Panc1 (cell line): ENCODE results near the gene ZNF470. TPM values are rescaled to one million over a fixed set of nuclear protein-coding genes. Genes with fewer than 3 reads are reported as not detected.

Experiments
- ATAC-seq: fragments of 200-7000 bp; cut with Tn5 transposase; 2 replicates; pipeline ENCODE4 v1.9.1; 2020; ENCODE audit warnings: mild to moderate bottlenecking, moderate library complexity
- BruUV-seq: library from RNA; stranded (reverse); fragments of 400-500 nt; replicated peaks from 2 replicates; lab custom pipeline; 2021; lab: Mats Ljungman, UMichigan
- CTCF ChIA-PET: fragments of 300-600 bp; sonication (Branson Sonifier 250); formaldehyde crosslinking; loops from one replicate; lab custom pipeline; 2022; ENCODE audit warnings: antibody characterized with exemption; lab: Charles Lee
- POLR2A ChIA-PET: fragments of 300-600 bp; sonication (Branson Sonifier 250); formaldehyde crosslinking; loops from one replicate; lab custom pipeline; 2022; ENCODE audit warnings: antibody characterized with exemption; lab: Charles Lee
- DNase-seq: peaks from one replicate; pipeline ENCODE4 v3.0.0-alpha.2; 2010; ENCODE audit warnings: low read depth, low spot score
- H3K27ac ChIP-seq: 2 replicates; pipeline ENCODE4 v1.5.1; 2011; ENCODE audit warnings: mild to moderate bottlenecking, low read length, inconsistent platforms
- H3K27me3 ChIP-seq: fragments of 200-500 bp; sonication (Bioruptor generic); 2 replicates; pipeline ENCODE4 v1.6.0; 2014; ENCODE audit warnings: low read length, inconsistent platforms; ENCODE audit not compliant: control insufficient read depth, insufficient read depth
- H3K36me3 ChIP-seq: fragments of 200-500 bp; sonication (Bioruptor generic); 2 replicates; pipeline ENCODE4 v1.5.1; 2014; ENCODE audit warnings: inconsistent platforms, mild to moderate bottlenecking, low read length, moderate library complexity; ENCODE audit not compliant: control insufficient read depth, insufficient read depth
- H3K4me1 ChIP-seq: 2 replicates; pipeline ENCODE4 v1.5.1; 2011; ENCODE audit warnings: inconsistent platforms, mild to moderate bottlenecking, low read length, moderate library complexity; ENCODE audit not compliant: control insufficient read depth, insufficient read depth
- H3K4me3 ChIP-seq, 2 experiments: 2 replicates each; pipeline ENCODE4 v1.5.1; 2011 to 2012; ENCODE audit warnings: low read depth in 2 of 2, low read length in 2 of 2, mild to moderate bottlenecking in 2 of 2, inconsistent platforms in 1 of 2, moderate library complexity in 1 of 2
- H3K9me3 ChIP-seq: fragments of 200-500 bp; sonication (Bioruptor generic); 2 replicates; pipeline ENCODE4 v1.5.1; 2014; ENCODE audit warnings: low read depth, mild to moderate bottlenecking, inconsistent platforms, low read length, moderate library complexity; ENCODE audit not compliant: control insufficient read depth, insufficient read depth
- POLR2AphosphoS5 ChIP-seq: IDR thresholded peaks from 2 replicates; pipeline ENCODE4 v1.6.1; 2012; ENCODE audit warnings: mild to moderate bottlenecking, low read depth, low read length, moderate library complexity
- SIN3A ChIP-seq: IDR thresholded peaks from 2 replicates; pipeline ENCODE4 v1.6.1; 2012; ENCODE audit warnings: low read depth, mild to moderate bottlenecking, low read length, moderate library complexity, borderline replicate concordance; ENCODE audit not compliant: insufficient read depth
- TCF7L2 ChIP-seq: IDR thresholded peaks from 2 replicates; pipeline ENCODE4 v1.6.1; 2011; ENCODE audit warnings: mild to moderate bottlenecking, low read depth, low read length, inconsistent platforms
- in situ Hi-C: cut with HindIII; loops from 2 replicates; pipeline ENCODE4 v1.10.0; 2016; ENCODE audit warnings: low sequenced_read_pairs, low pct_unique_long_range_greater_than_20kb
- intact Hi-C: fragments of 100-400 bp; cut with micrococcal nuclease; formaldehyde crosslinking; loops from one replicate; pipeline ENCODE4 v1.10.0; 2022; ENCODE audit not compliant: unreplicated experiment
- total RNA-seq: library from RNA; stranded (reverse); gene quantifications from one replicate; pipeline ENCODE4 v1.2.1, GENCODE V29; 2021; ENCODE audit not compliant: unreplicated experiment
- TF ChIP-seq, protein P1 (sequence below), 2 experiments: IDR thresholded peaks; 2 replicates each; pipeline ENCODE4 v1.6.1; 2011 to 2012; ENCODE audit warnings: low read depth in 2 of 2, control low read depth in 1 of 2, low read length in 1 of 2, mild to moderate bottlenecking in 1 of 2, moderate library complexity in 1 of 2; ENCODE audit not compliant: insufficient read depth in 1 of 2
- TF ChIP-seq, protein P2 (sequence below): fragments of 450-650 bp; IDR thresholded peaks from 2 replicates; pipeline ENCODE4 v1.5.1; 2017; ENCODE audit warnings: mild to moderate bottlenecking

Gene ZNF470
- total RNA-seq, 1 experiment from 2014 or later: not detected

DNA sequence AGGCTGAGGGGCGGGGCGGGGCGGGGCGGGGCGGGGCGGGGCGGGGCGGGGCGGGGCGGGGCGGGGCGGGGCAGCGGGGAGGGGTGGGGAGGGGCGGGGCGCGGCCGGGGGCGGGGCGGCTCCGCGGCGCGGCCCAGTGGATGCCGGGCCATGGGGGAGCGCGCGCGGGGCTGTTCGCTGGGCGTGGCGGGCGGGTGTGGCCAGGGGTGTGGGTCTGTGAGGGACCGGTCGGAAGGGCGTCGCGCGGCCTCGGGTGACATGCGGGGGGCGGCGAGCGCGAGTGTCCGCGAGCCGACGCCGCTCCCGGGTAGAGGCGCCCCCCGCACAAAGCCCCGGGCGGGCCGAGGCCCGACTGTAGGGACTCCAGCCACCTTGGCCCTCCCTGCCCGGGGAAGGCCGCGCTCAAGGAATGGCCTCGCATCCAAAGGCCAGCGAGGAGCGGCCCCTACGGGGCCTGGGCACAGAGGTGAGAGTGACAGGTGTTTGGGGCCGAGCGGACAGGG is 28.5 kb upstream of the ZNF470 start, which contains the start of gene ZFP28:
Gene ZFP28 (plus strand): TSS at position 188 of the 503 bp plus-strand sequence. CDS start 71 bp downstream, at position 259.
- H3K27me3 ChIP-seq: no peaks in the 10 kb centered on the region
- TF ChIP-seq POLR2AphosphoS5: no peak
- TF ChIP-seq SIN3A: no peak
- TF ChIP-seq, protein P1, sequence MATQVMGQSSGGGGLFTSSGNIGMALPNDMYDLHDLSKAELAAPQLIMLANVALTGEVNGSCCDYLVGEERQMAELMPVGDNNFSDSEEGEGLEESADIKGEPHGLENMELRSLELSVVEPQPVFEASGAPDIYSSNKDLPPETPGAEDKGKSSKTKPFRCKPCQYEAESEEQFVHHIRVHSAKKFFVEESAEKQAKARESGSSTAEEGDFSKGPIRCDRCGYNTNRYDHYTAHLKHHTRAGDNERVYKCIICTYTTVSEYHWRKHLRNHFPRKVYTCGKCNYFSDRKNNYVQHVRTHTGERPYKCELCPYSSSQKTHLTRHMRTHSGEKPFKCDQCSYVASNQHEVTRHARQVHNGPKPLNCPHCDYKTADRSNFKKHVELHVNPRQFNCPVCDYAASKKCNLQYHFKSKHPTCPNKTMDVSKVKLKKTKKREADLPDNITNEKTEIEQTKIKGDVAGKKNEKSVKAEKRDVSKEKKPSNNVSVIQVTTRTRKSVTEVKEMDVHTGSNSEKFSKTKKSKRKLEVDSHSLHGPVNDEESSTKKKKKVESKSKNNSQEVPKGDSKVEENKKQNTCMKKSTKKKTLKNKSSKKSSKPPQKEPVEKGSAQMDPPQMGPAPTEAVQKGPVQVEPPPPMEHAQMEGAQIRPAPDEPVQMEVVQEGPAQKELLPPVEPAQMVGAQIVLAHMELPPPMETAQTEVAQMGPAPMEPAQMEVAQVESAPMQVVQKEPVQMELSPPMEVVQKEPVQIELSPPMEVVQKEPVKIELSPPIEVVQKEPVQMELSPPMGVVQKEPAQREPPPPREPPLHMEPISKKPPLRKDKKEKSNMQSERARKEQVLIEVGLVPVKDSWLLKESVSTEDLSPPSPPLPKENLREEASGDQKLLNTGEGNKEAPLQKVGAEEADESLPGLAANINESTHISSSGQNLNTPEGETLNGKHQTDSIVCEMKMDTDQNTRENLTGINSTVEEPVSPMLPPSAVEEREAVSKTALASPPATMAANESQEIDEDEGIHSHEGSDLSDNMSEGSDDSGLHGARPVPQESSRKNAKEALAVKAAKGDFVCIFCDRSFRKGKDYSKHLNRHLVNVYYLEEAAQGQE (IDR thresholded peaks at IDR 0.05; ENCODE audit: insufficient read depth in 1 of 2, low read depth in 2 of 2, low read length in 1 of 2): no peak
- TF ChIP-seq, protein P2, sequence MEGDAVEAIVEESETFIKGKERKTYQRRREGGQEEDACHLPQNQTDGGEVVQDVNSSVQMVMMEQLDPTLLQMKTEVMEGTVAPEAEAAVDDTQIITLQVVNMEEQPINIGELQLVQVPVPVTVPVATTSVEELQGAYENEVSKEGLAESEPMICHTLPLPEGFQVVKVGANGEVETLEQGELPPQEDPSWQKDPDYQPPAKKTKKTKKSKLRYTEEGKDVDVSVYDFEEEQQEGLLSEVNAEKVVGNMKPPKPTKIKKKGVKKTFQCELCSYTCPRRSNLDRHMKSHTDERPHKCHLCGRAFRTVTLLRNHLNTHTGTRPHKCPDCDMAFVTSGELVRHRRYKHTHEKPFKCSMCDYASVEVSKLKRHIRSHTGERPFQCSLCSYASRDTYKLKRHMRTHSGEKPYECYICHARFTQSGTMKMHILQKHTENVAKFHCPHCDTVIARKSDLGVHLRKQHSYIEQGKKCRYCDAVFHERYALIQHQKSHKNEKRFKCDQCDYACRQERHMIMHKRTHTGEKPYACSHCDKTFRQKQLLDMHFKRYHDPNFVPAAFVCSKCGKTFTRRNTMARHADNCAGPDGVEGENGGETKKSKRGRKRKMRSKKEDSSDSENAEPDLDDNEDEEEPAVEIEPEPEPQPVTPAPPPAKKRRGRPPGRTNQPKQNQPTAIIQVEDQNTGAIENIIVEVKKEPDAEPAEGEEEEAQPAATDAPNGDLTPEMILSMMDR: no peak
- TF ChIP-seq TCF7L2: no peak
- in situ Hi-C loops: no loop called here
- intact Hi-C loops: no loop called here
- ATAC-seq: no peak
- H3K4me1 ChIP-seq: no peaks in the 10 kb centered on the region
- H3K36me3 ChIP-seq: no peaks in the 10 kb centered on the region
- POLR2A ChIA-PET: no interaction called here
- BruUV-seq: no TSS peak
- H3K9me3 ChIP-seq: peaks cover 29% of the 10 kb centered on the region
- CTCF ChIA-PET: no interaction called here
- H3K4me3 ChIP-seq: peak within 1 kb of the TSS in 1 of 2 experiments; percentile 32; a peak in 1 of 4 replicates
- H3K27ac ChIP-seq: no peak within 1 kb of the TSS
- DNase-seq: no peak

DNA sequence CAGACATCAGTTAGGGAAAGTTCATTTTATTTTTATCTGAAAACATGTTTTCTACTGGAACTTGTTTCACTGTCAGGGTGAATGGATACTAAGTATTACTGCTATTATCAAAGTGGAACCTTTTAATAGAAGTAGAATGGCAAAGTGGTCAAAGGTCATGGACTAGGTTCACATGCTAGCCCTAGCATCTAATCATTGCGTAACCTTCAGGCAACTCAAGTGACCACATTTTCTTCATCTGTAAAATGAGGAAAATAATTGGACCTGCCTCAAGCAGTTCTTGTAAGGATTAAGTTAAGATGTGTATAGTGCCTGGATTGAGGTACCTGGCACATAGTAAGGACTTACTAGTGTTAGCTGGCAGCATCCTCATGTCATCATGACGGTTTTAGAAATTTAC is 23.5 kb upstream of the ZNF470 start:
- no peaks in the 10 kb centered on the region for H3K27me3 ChIP-seq
- H3K4me3 ChIP-seq: no peak overlapping the region
- DNase-seq: no peak
- CTCF ChIA-PET: no interaction called here
- no peaks in the 10 kb centered on the region for H3K4me1 ChIP-seq
- in situ Hi-C loops: no loop called here
- POLR2A ChIA-PET: no interaction called here
- TF ChIP-seq, protein P1 (IDR thresholded peaks at IDR 0.05; ENCODE audit: insufficient read depth in 1 of 2, low read depth in 2 of 2, low read length in 1 of 2): no peak
- no peak for TF ChIP-seq SIN3A
- TF ChIP-seq TCF7L2: no peak
- TF ChIP-seq, protein P2: no peak
- TF ChIP-seq POLR2AphosphoS5: no peak
- peaks cover 33% of the 10 kb centered on the region; the same call in 1 of the 2 replicates for H3K9me3 ChIP-seq
- H3K36me3 ChIP-seq: no peaks in the 10 kb centered on the region
- no TSS peak for BruUV-seq
- ATAC-seq: no peak
- intact Hi-C loops: no loop called here
- H3K27ac ChIP-seq: no peak overlapping the region
